HG02763 (cell line): ENCODE measurements around the gene NF1.
"Not testable (repeated sequence)": the region's sequence is repeated elsewhere in the genome, so short reads cannot be mapped to it uniquely, and the experiment has no call there.

Experiments
- ATAC-seq: cut with Tn5 transposase; IDR thresholded peaks from one replicate; pipeline ENCODE4 v1.9.1; 2021; ENCODE audit warnings: mild to moderate bottlenecking, moderate library complexity; ENCODE audit not compliant: unreplicated experiment

The NF1 gene

GRCh38 chr17:31172388-31172787 lies 77.6 kb downstream of the NF1 start:
- no peak for ATAC-seq

- no peak for ATAC-seq
These were observed 79.4 kb downstream of the NF1 start for GRCh38 chr17:31174215-31174614.

- ATAC-seq = no peak
These were observed 80.5 kb downstream of the NF1 start for GRCh38 chr17:31175237-31175636.

- ATAC-seq = not testable (repeated sequence)
These were observed 81.4 kb downstream of the NF1 start for GRCh38 chr17:31176143-31176542.

GRCh38 chr17:31178951-31179350 lies 84.2 kb downstream of the NF1 start:
- not testable (repeated sequence) for ATAC-seq

- no peak for ATAC-seq
These were observed 100.5 kb downstream of the NF1 start for GRCh38 chr17:31195305-31195704.

- no peak for ATAC-seq
These were observed 103.2 kb downstream of the NF1 start for GRCh38 chr17:31198026-31198425.

GRCh38 chr17:31198666-31199065 lies 103.9 kb downstream of the NF1 start:
- ATAC-seq = not testable (repeated sequence)

GRCh38 chr17:31200287-31200686 lies 105.5 kb downstream of the NF1 start:
- no peak for ATAC-seq

- ATAC-seq = no peak
These were observed 108.2 kb downstream of the NF1 start for GRCh38 chr17:31202968-31203367.

- no peak for ATAC-seq
These were observed 116.7 kb downstream of the NF1 start for GRCh38 chr17:31211352-31212012.

- ATAC-seq = no peak
These were observed 121.4 kb downstream of the NF1 start for GRCh38 chr17:31216031-31216751.

GRCh38 chr17:31224366-31224765 lies 129.6 kb downstream of the NF1 start:
- no peak for ATAC-seq

- ATAC-seq = no peak
These were observed 131.1 kb downstream of the NF1 start for GRCh38 chr17:31225831-31226230.

- ATAC-seq = no peak
These were observed 131.6 kb downstream of the NF1 start for GRCh38 chr17:31226373-31226772.

- no peak for ATAC-seq
These were observed 132.2 kb downstream of the NF1 start for GRCh38 chr17:31226950-31227349.

GRCh38 chr17:31231852-31232251 lies 137.1 kb downstream of the NF1 start:
- ATAC-seq = no peak

- ATAC-seq = no peak
These were observed 140.3 kb downstream of the NF1 start for GRCh38 chr17:31235110-31235509.

- no peak for ATAC-seq
These were observed 141.4 kb downstream of the NF1 start for GRCh38 chr17:31236137-31236536.

GRCh38 chr17:31236712-31237111 lies 141.9 kb downstream of the NF1 start:
- no peak for ATAC-seq

- no peak for ATAC-seq
These were observed 146.3 kb downstream of the NF1 start for GRCh38 chr17:31241116-31241515.

GRCh38 chr17:31248986-31249834 lies 154.4 kb downstream of the NF1 start:
- no peak for ATAC-seq
